Mesendoderm (in vitro differentiated cells): ENCODE data around the gene APMAP.

ENCODE experiments used
- DNase-seq: peaks from one replicate; pipeline ENCODE4 v3.0.0; 2013
- H2AK5ac ChIP-seq: 2 replicates; pipeline ENCODE4 v1.6.1; 2013; ENCODE audit warnings: low read length, inconsistent platforms
- H2BK120ac ChIP-seq: 2 replicates; pipeline ENCODE4 v1.6.1; 2013; ENCODE audit warnings: low read depth, mild to moderate bottlenecking, low read length, moderate library complexity, mixed read lengths
- H2BK15ac ChIP-seq: replicated peaks from 2 replicates; pipeline ENCODE4 v1.6.1; 2013; ENCODE audit warnings: low read depth, mild to moderate bottlenecking, moderate library complexity
- H2BK5ac ChIP-seq: 2 replicates; pipeline ENCODE4 v1.6.1; 2013; ENCODE audit warnings: low read length, inconsistent platforms
- H3K18ac ChIP-seq: 2 replicates; pipeline ENCODE4 v1.6.1; 2013; ENCODE audit warnings: mild to moderate bottlenecking, low read length, mixed read lengths
- H3K23ac ChIP-seq: one replicate; pipeline ENCODE4 v1.6.1; 2013; ENCODE audit warnings: low read length
- H3K27ac ChIP-seq: 2 replicates; pipeline ENCODE4 v1.5.1; 2013; ENCODE audit warnings: low read depth, mild to moderate bottlenecking, inconsistent platforms, low read length, moderate library complexity
- H3K27me3 ChIP-seq: 2 replicates; pipeline ENCODE4 v1.6.1; 2013; ENCODE audit warnings: low read length, control low read depth, mild to moderate bottlenecking, inconsistent platforms; ENCODE audit not compliant: insufficient read depth, poor library complexity
- H3K36me3 ChIP-seq: 2 replicates; pipeline ENCODE4 v1.6.1; 2013; ENCODE audit warnings: low read length, inconsistent platforms; ENCODE audit not compliant: control insufficient read depth, insufficient read depth
- H3K4ac ChIP-seq: one replicate; pipeline ENCODE4 v1.6.1; 2013; ENCODE audit warnings: low read depth, mild to moderate bottlenecking, low read length, moderate library complexity
- H3K4me1 ChIP-seq: 2 replicates; pipeline ENCODE4 v1.6.1; 2013; ENCODE audit warnings: low read depth, low read length, inconsistent platforms; ENCODE audit not compliant: control insufficient read depth
- H3K4me2 ChIP-seq: 2 replicates; pipeline ENCODE4 v1.6.1; 2013; ENCODE audit warnings: low read length
- H3K4me3 ChIP-seq: 2 replicates; pipeline ENCODE4 v1.5.1; 2013; ENCODE audit warnings: mild to moderate bottlenecking, low read length
- H3K56ac ChIP-seq: one replicate; pipeline ENCODE4 v1.6.1; 2013; ENCODE audit warnings: low read length
- H3K79me1 ChIP-seq: 2 replicates; pipeline ENCODE4 v1.6.1; 2013; ENCODE audit warnings: low read length, inconsistent platforms
- H3K79me2 ChIP-seq: 2 replicates; pipeline ENCODE4 v1.6.1; 2013; ENCODE audit warnings: mild to moderate bottlenecking, low read length; ENCODE audit not compliant: control insufficient read depth, insufficient read depth
- H3K9ac ChIP-seq: 2 replicates; pipeline ENCODE4 v1.6.1; 2013; ENCODE audit warnings: low read length, inconsistent platforms
- H4K5ac ChIP-seq: one replicate; pipeline ENCODE4 v1.6.1; 2013; ENCODE audit warnings: low read length
- H4K8ac ChIP-seq: one replicate; pipeline ENCODE4 v1.6.1; 2013; ENCODE audit warnings: low read depth, mild to moderate bottlenecking, control low read depth, low read length, moderate library complexity
- WGBS: extraction: QIAGEN DNeasy Blood & Tissue Kit; methylation state at CpG from one replicate; pipeline ENCODE4 v1.1.7; 2013; ENCODE audit warnings: low lambda C conversion rate, missing lambda C conversion rate; ENCODE audit not compliant: insufficient coverage; ENCODE audit errors: extremely low coverage; 5-methylcytosine and 5-hydroxymethylcytosine counted together

Gene APMAP

DNA sequence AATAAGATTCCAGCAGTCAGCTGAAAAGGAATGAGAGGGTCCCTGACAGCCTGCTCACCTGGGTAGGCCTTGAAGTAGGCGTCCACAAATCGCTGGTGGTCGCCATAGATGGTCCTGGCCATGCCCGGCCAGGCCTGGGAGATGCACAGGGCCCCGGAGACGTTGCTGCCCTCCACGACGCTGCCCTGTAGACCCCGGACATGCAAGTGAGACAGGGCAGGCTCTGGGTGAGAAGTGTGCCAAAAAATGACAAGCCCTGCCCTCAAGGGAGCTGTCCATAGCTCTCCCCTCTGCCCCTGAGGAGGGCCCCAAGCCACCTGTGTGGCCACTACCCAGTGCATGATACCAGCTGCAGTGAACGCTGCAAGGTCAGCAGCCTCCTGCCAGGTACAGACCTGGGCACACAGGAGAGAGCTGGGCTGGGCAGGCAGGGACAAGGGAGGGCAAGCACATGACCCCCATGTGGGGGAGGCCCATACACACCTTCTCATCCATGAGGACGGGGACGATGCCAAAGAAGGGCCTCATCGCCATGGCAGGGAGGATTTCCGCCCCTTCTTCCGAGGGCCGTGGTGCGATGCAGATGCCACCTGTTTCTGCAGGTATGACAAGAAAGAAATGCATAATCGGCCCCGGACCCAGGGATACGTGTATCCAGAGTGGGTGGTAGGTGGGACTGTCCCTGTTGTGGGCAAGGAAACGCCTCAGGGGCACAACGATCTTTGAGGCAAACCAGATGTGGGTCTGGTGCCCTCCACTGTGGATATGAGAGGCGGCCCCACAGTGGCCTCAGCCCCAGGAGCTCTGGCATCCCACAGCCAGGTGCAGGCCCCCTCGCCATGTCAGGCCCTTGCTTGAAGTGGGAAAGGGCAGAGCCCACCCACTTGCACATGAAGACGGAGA, 21.2 kb upstream of the APMAP start:
- Histone ChIP-seq H3K4ac (no peak overlapping the region), H2BK15ac (no peak overlapping the region), H3K36me3 (no peaks in the 10 kb centered on the region), H3K4me2 (no peak overlapping the region), H3K79me1 (no peaks in the 10 kb centered on the region), H4K8ac (no peak overlapping the region), H2BK5ac (no peak overlapping the region), H3K27me3 (no peaks in the 10 kb centered on the region), H3K79me2 (no peaks in the 10 kb centered on the region), H3K9ac (no peak overlapping the region), H3K56ac (no peak overlapping the region), H2AK5ac (no peak overlapping the region), H2BK120ac (no peak overlapping the region), H3K4me1 (peaks cover 3% of the 10 kb centered on the region), H3K4me3 (no peak overlapping the region), H3K23ac (no peak overlapping the region), H3K18ac (no peak overlapping the region), H3K27ac (no peak overlapping the region), H4K5ac (no peak overlapping the region)
- DNase-seq: no peak
- no CpG with 5 or more reads among the region's 25 CpGs for WGBS

DNA sequence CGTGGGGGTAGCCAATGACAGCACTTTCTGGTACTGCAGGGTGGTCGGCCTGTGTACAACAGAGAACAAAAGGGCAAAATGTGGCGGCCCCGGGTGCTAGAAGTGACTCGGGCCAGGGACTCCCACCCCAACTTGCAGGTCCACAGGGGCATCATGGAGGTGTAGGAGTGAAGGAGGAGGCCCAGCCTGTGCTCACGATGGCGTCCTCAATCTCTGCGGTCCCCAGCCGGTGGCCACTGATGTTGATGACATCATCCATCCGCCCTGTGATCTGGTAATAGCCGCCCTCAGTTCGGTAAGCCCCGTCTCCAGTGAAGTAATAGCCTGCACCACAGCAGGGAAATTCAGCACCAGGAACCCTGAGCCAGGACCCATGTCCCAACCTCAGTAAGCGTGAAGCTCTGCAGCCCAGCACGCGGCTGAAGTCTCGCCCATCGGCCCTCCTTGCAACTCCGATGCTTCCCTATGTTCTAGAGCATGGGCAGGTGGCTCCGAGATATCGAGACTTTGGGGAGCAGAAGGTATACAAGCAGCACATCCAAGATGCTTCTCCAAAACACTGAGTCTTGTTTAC, 20.2 kb upstream of the APMAP start:
- H3K36me3 ChIP-seq: no peaks in the 10 kb centered on the region
- H3K9ac ChIP-seq: no peak overlapping the region
- H2AK5ac ChIP-seq: no peak overlapping the region
- peaks cover 2% of the 10 kb centered on the region for H3K4me1 ChIP-seq
- no peak overlapping the region for H2BK120ac ChIP-seq
- H3K4me3 ChIP-seq: no peak overlapping the region
- no peak for DNase-seq
- H3K56ac ChIP-seq: no peak overlapping the region
- WGBS: no CpG with 5 or more reads among the region's 21 CpGs
- H2BK15ac ChIP-seq: no peak overlapping the region
- no peak overlapping the region for H4K5ac ChIP-seq
- H4K8ac ChIP-seq: no peak overlapping the region
- no peak overlapping the region for H3K4ac ChIP-seq
- H3K27ac ChIP-seq: no peak overlapping the region
- no peaks in the 10 kb centered on the region for H3K79me1 ChIP-seq
- no peaks in the 10 kb centered on the region for H3K79me2 ChIP-seq
- no peak overlapping the region for H2BK5ac ChIP-seq
- no peak overlapping the region for H3K23ac ChIP-seq
- H3K27me3 ChIP-seq: no peaks in the 10 kb centered on the region
- H3K4me2 ChIP-seq: no peak overlapping the region
- H3K18ac ChIP-seq: no peak overlapping the region

DNA sequence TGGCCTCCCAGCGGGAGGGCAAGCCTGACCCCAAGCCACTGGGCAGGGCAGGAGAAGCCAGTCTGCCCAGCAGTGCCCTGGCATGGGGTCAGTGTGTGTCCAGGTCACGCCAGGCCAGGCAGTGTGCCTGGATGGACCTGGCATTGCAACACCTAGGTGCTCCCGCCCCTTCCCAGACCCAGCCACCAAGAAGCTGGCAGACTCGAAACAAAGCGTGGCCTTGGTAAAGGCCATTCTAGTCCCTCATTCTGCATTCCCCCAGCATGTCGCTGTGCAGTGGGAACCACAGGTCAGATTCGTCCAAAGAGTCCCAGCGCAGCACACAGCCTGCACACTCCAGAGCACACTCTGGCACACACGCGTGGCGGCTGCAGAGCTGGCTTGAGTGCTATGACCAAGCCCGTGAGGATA, 19.3 kb upstream of the APMAP start:
- no peaks in the 10 kb centered on the region for H3K27me3 ChIP-seq
- no peak overlapping the region for H2BK15ac ChIP-seq
- no peak overlapping the region for H2BK5ac ChIP-seq
- DNase-seq: no peak
- no peaks in the 10 kb centered on the region for H3K79me2 ChIP-seq
- H3K36me3 ChIP-seq: no peaks in the 10 kb centered on the region
- no peak overlapping the region for H3K4ac ChIP-seq
- H3K56ac ChIP-seq: no peak overlapping the region
- H2BK120ac ChIP-seq: no peak overlapping the region
- no peaks in the 10 kb centered on the region for H3K79me1 ChIP-seq
- no peak overlapping the region for H3K4me2 ChIP-seq
- WGBS: no CpG with 5 or more reads among the region's 12 CpGs
- H4K8ac ChIP-seq: no peak overlapping the region
- no peak overlapping the region for H3K18ac ChIP-seq
- H3K27ac ChIP-seq: no peak overlapping the region
- no peaks in the 10 kb centered on the region for H3K4me1 ChIP-seq
- no peak overlapping the region for H3K9ac ChIP-seq
- peak overlapping the region; percentile 45 for H3K23ac ChIP-seq
- no peak overlapping the region for H3K4me3 ChIP-seq
- no peak overlapping the region for H4K5ac ChIP-seq
- H2AK5ac ChIP-seq: no peak overlapping the region

DNA sequence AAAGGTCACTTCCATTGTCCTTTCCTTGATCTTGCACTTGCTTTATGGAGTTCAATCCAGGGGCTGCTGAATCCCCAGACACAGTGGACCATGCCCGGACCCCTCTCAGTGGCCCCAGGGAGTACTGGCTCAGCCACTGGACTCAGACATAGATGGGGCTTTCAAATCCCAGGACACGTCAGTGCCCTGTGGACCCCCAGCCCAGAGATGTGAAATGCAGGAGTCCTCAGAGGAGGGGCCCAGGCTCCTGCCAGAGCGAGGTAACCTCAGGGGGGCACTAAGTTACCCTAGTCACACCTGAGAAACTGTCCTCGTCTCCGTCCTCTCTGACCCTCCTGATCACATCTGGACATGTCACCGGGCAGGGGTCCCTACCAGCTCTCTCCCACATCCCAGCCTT, 18.7 kb upstream of the APMAP start:
- Histone ChIP-seq H4K8ac (no peak overlapping the region), H3K4me3 (no peak overlapping the region), H4K5ac (no peak overlapping the region), H3K4me1 (no peaks in the 10 kb centered on the region), H3K18ac (no peak overlapping the region), H2BK5ac (no peak overlapping the region), H3K4ac (no peak overlapping the region), H3K9ac (no peak overlapping the region), H3K79me1 (no peaks in the 10 kb centered on the region), H3K27ac (no peak overlapping the region), H3K79me2 (no peaks in the 10 kb centered on the region), H2AK5ac (no peak overlapping the region), H3K4me2 (no peak overlapping the region), H3K56ac (no peak overlapping the region), H3K23ac (no peak overlapping the region), H2BK120ac (no peak overlapping the region), H3K27me3 (no peaks in the 10 kb centered on the region), H2BK15ac (no peak overlapping the region), H3K36me3 (no peaks in the 10 kb centered on the region)
- DNase-seq: no peak
- WGBS: no CpG with 5 or more reads among the region's 6 CpGs

DNA sequence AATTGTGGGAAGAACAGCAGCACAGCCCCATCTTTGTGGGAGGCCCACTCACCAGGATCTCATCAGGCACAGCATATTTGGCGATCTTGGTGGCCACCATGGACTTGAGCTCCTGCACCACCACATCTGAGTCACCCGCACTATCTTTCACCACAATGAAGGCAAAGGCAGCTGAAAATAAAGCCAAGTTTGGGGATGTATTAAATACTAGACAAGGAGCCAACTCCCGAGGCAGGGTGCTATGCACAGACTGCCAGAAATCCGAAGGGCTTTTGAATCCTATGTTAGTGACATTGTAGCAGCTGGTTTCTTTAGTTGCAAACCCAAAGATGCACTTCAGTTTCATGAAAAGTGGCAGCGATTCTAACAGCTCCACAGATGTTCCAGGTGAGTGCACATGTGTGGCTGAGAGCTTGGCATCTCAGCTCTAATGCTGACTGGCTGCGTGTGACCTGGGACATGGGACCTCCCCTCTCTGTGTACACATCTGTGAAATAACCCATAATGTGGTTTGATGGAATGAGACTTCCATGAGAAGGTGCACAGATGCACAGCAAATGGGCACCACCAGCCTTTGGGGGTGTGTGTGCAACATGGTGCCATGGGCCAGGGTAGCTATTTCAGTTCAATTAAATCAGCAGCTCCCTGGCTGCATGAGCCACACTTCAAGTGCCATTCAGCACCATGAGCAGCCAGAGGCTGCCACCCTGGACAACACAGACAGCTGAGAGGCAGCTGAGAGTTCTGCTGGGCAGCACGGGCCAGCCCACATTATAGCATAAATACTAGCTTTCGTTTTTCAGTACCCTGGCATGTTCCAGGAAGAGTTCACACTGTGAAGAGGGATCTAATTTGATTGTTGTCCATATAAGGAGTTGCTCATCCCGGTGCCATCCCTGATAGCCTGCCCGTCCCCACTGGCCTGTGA, 16.9 kb upstream of the APMAP start:
- Histone ChIP-seq H3K18ac (no peak overlapping the region), H2BK5ac (no peak overlapping the region), H4K8ac (no peak overlapping the region), H3K4me1 (no peaks in the 10 kb centered on the region), H3K79me2 (no peaks in the 10 kb centered on the region), H3K4me2 (no peak overlapping the region), H2AK5ac (no peak overlapping the region), H3K23ac (no peak overlapping the region), H3K56ac (no peak overlapping the region), H3K27me3 (no peaks in the 10 kb centered on the region), H3K4me3 (no peak overlapping the region), H3K4ac (no peak overlapping the region), H2BK120ac (no peak overlapping the region), H3K9ac (no peak overlapping the region), H3K36me3 (no peaks in the 10 kb centered on the region), H3K27ac (no peak overlapping the region), H2BK15ac (no peak overlapping the region), H4K5ac (no peak overlapping the region), H3K79me1 (no peaks in the 10 kb centered on the region)
- no CpG with 5 or more reads among the region's 10 CpGs for WGBS
- no peak for DNase-seq
